Psoas muscle (tissue), 8 donors: ENCODE measurements around the gene NLGN1. TPM values are rescaled to one million over a fixed set of nuclear protein-coding genes. Genes with fewer than 3 reads are reported as not detected.

ENCODE experiments used
- ATAC-seq, 4 donors: fragments of 200-7000 bp; cut with Tn5 transposase; one replicate each; pipeline ENCODE4 v1.9.1; 2020; ENCODE audit warnings: moderate library complexity in 3 of 4, mild to moderate bottlenecking in 2 of 4
- DNase-seq, 2 donors: peaks; one replicate each; pipeline ENCODE4 v3.0.0-alpha.2; 2020
- H3K27ac ChIP-seq: fragments of 200-600 bp; one replicate; pipeline ENCODE4 v1.8.0; 2022
- H3K27me3 ChIP-seq, 3 donors: fragments of 200-600 bp in 1 of 3; one replicate each; pipeline versions ENCODE4 v1.6.1 to v1.8.0; 2013 to 2022; ENCODE audit warnings: low read length in 2 of 3, mild to moderate bottlenecking in 2 of 3, moderate library complexity in 1 of 3; ENCODE audit not compliant: insufficient read depth in 3 of 3
- H3K36me3 ChIP-seq, 2 donors: fragments of 200-600 bp in 1 of 2; one replicate each; pipeline versions ENCODE4 v1.6.1 to v1.8.0; 2013 to 2022; ENCODE audit warnings: low read depth in 1 of 2, mild to moderate bottlenecking in 1 of 2, moderate library complexity in 1 of 2; ENCODE audit not compliant: insufficient read depth in 1 of 2
- H3K4me1 ChIP-seq: fragments of 200-600 bp; one replicate; pipeline ENCODE4 v1.8.0; 2022
- H3K4me3 ChIP-seq: fragments of 200-600 bp; one replicate; pipeline ENCODE4 v1.8.0; 2022; ENCODE audit warnings: mild to moderate bottlenecking
- H3K9me3 ChIP-seq: fragments of 200-600 bp; one replicate; pipeline ENCODE4 v1.8.0; 2022
- CTCF ChIP-seq: fragments of 200-600 bp; IDR thresholded peaks from one replicate; pipeline ENCODE4 v1.8.0; 2022; ENCODE audit warnings: antibody characterized with exemption
- WGBS, 3 donors: extraction: QIAGEN DNeasy Blood & Tissue Kit; methylation state at CpG; one replicate each; pipeline versions ENCODE4 v1.1.6 to v1.1.7; 2013; 5-methylcytosine and 5-hydroxymethylcytosine counted together
- intact Hi-C, 2 donors: fragments of 100-400 bp; cut with DNase I; formaldehyde crosslinking; loops; one replicate each; pipeline versions ENCODE4 v1.11.0 to v1.14.2; 2022
- polyA plus RNA-seq, 3 donors: library from polyadenylated mRNA; stranded (reverse); fragments of 200-250 nt; gene quantifications; one replicate each; pipeline ENCODE4 v1.2.3, GENCODE V29; 2013
- total RNA-seq, 4 donors: library from RNA; stranded (reverse); fragmentation: NEBNext Ultra II Directional in 2 of 4; extraction: Animal tissue kit (Norgen Biotek cat#: 25700) in 2 of 4; gene quantifications; one replicate each; pipeline versions ENCODE4 v1.2.1 to v1.2.4, GENCODE V29; 2021 to 2023
- donor health status: healthy with polysubstance abuse.
- donor health status: DM: no; HTN: no; CAD: no; lungs with moderate emphysema.
- donor health status: Bipolar disorder and iron deficiency.
- donor health status: healthy.
- donor health status: DM: yes; HTN: yes; CAD: no.
- donor health status: DM: no; HTN: no; CAD: no.
- donor health status: DM: no; HTN: no; CAD: no.
- donor health status: DM: yes; HTN: yes; CAD: no.

The NLGN1 gene
- total and polyA plus RNA-seq, 7 donors, result 0.04 to 1.0 (median 0.54) TPM

DNA sequence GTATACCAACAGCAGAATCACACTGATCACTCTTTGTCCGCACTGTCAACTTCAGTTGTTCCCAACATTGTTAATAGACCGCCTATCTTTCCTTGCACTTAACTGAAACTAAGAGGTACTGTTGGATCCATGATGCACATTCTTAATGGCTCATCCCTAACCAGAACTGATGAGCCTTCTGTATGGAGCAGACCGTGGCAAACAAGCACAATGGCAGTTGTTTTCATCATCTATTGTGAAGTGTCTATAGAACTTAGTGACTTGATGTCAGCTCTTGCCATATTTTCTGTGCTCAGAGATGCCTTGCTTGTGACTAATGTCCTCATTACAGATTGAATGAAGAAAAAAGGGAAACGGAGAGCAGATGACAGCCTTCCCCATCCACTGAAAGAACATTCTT lies 347.4 kb downstream of the NLGN1 start:
- no peaks in the 10 kb centered on the region for H3K9me3 ChIP-seq
- intact Hi-C loops, result no loop called here
- H3K4me1 ChIP-seq, result no peaks in the 10 kb centered on the region
- ATAC-seq (no peak), DNase-seq (no peak)
- WGBS, 3 donors, result 83 to 92% (median 86%) methylated on average over 4 of the region's 4 CpGs
- no peak for TF ChIP-seq CTCF
- H3K4me3 ChIP-seq, result no peak overlapping the region
- H3K27ac ChIP-seq, result no peak overlapping the region
- no peaks in the 10 kb centered on the region for H3K27me3 ChIP-seq
- H3K36me3 ChIP-seq, result no peaks in the 10 kb centered on the region

GRCh38 chr3:173745952-173746682 lies 348.6 kb downstream of the NLGN1 start:
- H3K36me3 ChIP-seq, result no peaks in the 10 kb centered on the region
- no peak overlapping the region for H3K27ac ChIP-seq
- no peaks in the 10 kb centered on the region for H3K27me3 ChIP-seq
- no peak for TF ChIP-seq CTCF
- DNase-seq (no peak), ATAC-seq (no peak)
- intact Hi-C loops, result no loop called here
- H3K4me3 ChIP-seq, result no peak overlapping the region
- H3K9me3 ChIP-seq, result no peaks in the 10 kb centered on the region
- H3K4me1 ChIP-seq, result no peaks in the 10 kb centered on the region
- 71 to 80% (median 72%) methylated on average over 4 of the region's 4 CpGs for WGBS, 3 donors

DNA sequence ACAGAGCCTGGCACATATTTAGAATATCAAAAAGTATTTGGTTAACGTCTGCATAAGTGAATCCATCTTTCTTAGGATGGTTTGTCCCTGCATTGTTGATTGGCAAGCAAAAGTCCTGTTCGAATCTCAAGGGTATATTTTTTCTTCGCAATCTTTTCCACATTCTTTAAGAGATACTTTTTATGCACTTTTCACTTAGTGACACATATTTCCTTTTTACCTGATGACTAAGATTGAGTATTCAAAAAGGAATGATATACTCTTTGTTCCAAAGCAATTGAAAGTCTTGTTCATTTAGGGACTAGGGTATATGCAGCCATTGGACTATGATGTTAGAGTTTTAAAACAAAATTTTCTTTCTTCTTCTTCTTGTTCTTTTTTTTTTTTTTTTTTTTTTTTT lies 349.9 kb downstream of the NLGN1 start:
- intact Hi-C loops, result no loop called here
- H3K4me3 ChIP-seq, result no peak overlapping the region
- H3K27me3 ChIP-seq, result no peaks in the 10 kb centered on the region
- H3K27ac ChIP-seq, result no peak overlapping the region
- no peak for TF ChIP-seq CTCF
- WGBS, 3 donors, result 84 to 91% (median 88%) methylated on average over 3 of the region's 3 CpGs
- no peaks in the 10 kb centered on the region for H3K9me3 ChIP-seq
- ATAC-seq (no peak), DNase-seq (no peak)
- no peaks in the 10 kb centered on the region for H3K36me3 ChIP-seq
- H3K4me1 ChIP-seq, result no peaks in the 10 kb centered on the region

- no peak overlapping the region for H3K27ac ChIP-seq
- DNase-seq (no peak), ATAC-seq (no peak)
- intact Hi-C loops, result no loop called here
- H3K9me3 ChIP-seq, result no peaks in the 10 kb centered on the region
- H3K27me3 ChIP-seq, result no peaks in the 10 kb centered on the region
- WGBS, 3 donors, result 88 to 91% (median 89%) methylated on average over 1 of the region's 1 CpG
- TF ChIP-seq CTCF, result no peak
- H3K36me3 ChIP-seq, result no peaks in the 10 kb centered on the region
- H3K4me3 ChIP-seq, result no peak overlapping the region
- H3K4me1 ChIP-seq, result no peaks in the 10 kb centered on the region
Measured at GRCh38 chr3:173748105-173748504, 350.6 kb downstream of the NLGN1 start.

- no peak overlapping the region for H3K4me3 ChIP-seq
- no peaks in the 10 kb centered on the region for H3K9me3 ChIP-seq
- WGBS, 3 donors, result 42 to 48% (median 47%) methylated on average over 2 of the region's 2 CpGs
- H3K27me3 ChIP-seq, result no peaks in the 10 kb centered on the region
- H3K4me1 ChIP-seq, result no peaks in the 10 kb centered on the region
- no peak overlapping the region for H3K27ac ChIP-seq
- intact Hi-C loops, result no loop called here
- no peak for TF ChIP-seq CTCF
- no peak for ATAC-seq
- no peak for DNase-seq
- no peaks in the 10 kb centered on the region for H3K36me3 ChIP-seq
Measured at GRCh38 chr3:173750095-173750494, 352.6 kb downstream of the NLGN1 start.
